Measurements from ENCODE around the gene CDK14. TPM values are rescaled to one million over a fixed set of nuclear protein-coding genes. Genes with fewer than 3 reads are reported as not detected.

Gene CDK14
- total RNA-seq, 2 donors from 2014 or later, result 10.8 to 14.6 TPM

GRCh38 chr7:91109200-91109599 is 513.1 kb downstream of the CDK14 start:
- no peaks in the 10 kb centered on the region for H3K27me3 ChIP-seq (replicated peaks; ENCODE audit: insufficient read depth)
- no peaks in the 10 kb centered on the region for H3K4me1 ChIP-seq (ENCODE audit: control insufficient read depth in 1 of 2, low read depth in 2 of 2)
- no peak for TF ChIP-seq CTCF (IDR thresholded peaks at IDR 0.05)
- no peaks in the 10 kb centered on the region for H3K36me3 ChIP-seq
- ATAC-seq (ENCODE audit: insufficient number of reproducible peaks, low FRiP score, low read depth) (no peak), DNase-seq (ENCODE audit: low spot score) (no peak)
- H3K9me3 ChIP-seq, result no peaks in the 10 kb centered on the region
- H3K4me3 ChIP-seq, result no peak overlapping the region
- no peak overlapping the region for H3K27ac ChIP-seq

GRCh38 chr7:91112902-91113341 is 516.8 kb downstream of the CDK14 start:
- Histone ChIP-seq H3K4me3 (no peak overlapping the region), H3K36me3 (no peaks in the 10 kb centered on the region), H3K4me1 (ENCODE audit: control insufficient read depth in 1 of 2, low read depth in 2 of 2) (no peaks in the 10 kb centered on the region), H3K9me3 (no peaks in the 10 kb centered on the region), H3K27ac (no peak overlapping the region), H3K27me3 (replicated peaks; ENCODE audit: insufficient read depth) (no peaks in the 10 kb centered on the region)
- ATAC-seq (ENCODE audit: insufficient number of reproducible peaks, low FRiP score, low read depth) (no peak), DNase-seq (ENCODE audit: low spot score) (no peak)
- no peak for TF ChIP-seq CTCF (IDR thresholded peaks at IDR 0.05)

- no peak for TF ChIP-seq CTCF (IDR thresholded peaks at IDR 0.05)
- ATAC-seq (ENCODE audit: insufficient number of reproducible peaks, low FRiP score, low read depth) (no peak), DNase-seq (ENCODE audit: low spot score) (no peak)
- Histone ChIP-seq H3K27me3 (replicated peaks; ENCODE audit: insufficient read depth) (no peaks in the 10 kb centered on the region), H3K4me1 (ENCODE audit: control insufficient read depth in 1 of 2, low read depth in 2 of 2) (no peaks in the 10 kb centered on the region), H3K36me3 (no peaks in the 10 kb centered on the region), H3K9me3 (no peaks in the 10 kb centered on the region), H3K4me3 (no peak overlapping the region), H3K27ac (no peak overlapping the region)
Measured at GRCh38 chr7:91114232-91114631, 518.1 kb downstream of the CDK14 start.

GRCh38 chr7:91126762-91127161 is 530.6 kb downstream of the CDK14 start:
- DNase-seq (ENCODE audit: low spot score) (no peak), ATAC-seq (ENCODE audit: insufficient number of reproducible peaks, low FRiP score, low read depth) (no peak)
- no peaks in the 10 kb centered on the region for H3K9me3 ChIP-seq

GRCh38 chr7:91127325-91127724 is 531.2 kb downstream of the CDK14 start:
- H3K9me3 ChIP-seq, result no peaks in the 10 kb centered on the region
- no peaks in the 10 kb centered on the region for H3K36me3 ChIP-seq
- peaks cover 0 to 8% of the 10 kb centered on the region in 2 donors for H3K4me1 ChIP-seq (ENCODE audit: control insufficient read depth in 1 of 2, low read depth in 2 of 2)
- no peak for TF ChIP-seq CTCF (IDR thresholded peaks at IDR 0.05)
- no peak for ATAC-seq (ENCODE audit: insufficient number of reproducible peaks, low FRiP score, low read depth)
- H3K27ac ChIP-seq, result no peak overlapping the region
- no peak for DNase-seq (ENCODE audit: low spot score)
- no peak overlapping the region for H3K4me3 ChIP-seq
- no peaks in the 10 kb centered on the region for H3K27me3 ChIP-seq (replicated peaks; ENCODE audit: insufficient read depth)

More at GRCh38 chr7:91126762-91127161, 530.6 kb downstream of the CDK14 start:
- peaks cover 0 to 8% of the 10 kb centered on the region in 2 donors for H3K4me1 ChIP-seq (ENCODE audit: control insufficient read depth in 1 of 2, low read depth in 2 of 2)
- H3K27ac ChIP-seq, result no peak overlapping the region
- TF ChIP-seq CTCF (IDR thresholded peaks at IDR 0.05), result no peak
- H3K4me3 ChIP-seq, result no peak overlapping the region
- H3K36me3 ChIP-seq, result no peaks in the 10 kb centered on the region
- no peaks in the 10 kb centered on the region for H3K27me3 ChIP-seq (replicated peaks; ENCODE audit: insufficient read depth)

All from thoracic aorta (tissue), 2 donors.